GM19324 (cell line): ENCODE measurements around the gene MYLK.
"Not testable (repeated sequence)": the region's sequence is repeated elsewhere in the genome, so short reads cannot be mapped to it uniquely, and the experiment has no call there.

Experiments
- ATAC-seq: cut with Tn5 transposase; IDR thresholded peaks from one replicate; pipeline ENCODE4 v1.9.1; 2021; ENCODE audit warnings: mild to moderate bottlenecking, moderate library complexity; ENCODE audit not compliant: unreplicated experiment, low FRiP score

MYLK gene

DNA sequence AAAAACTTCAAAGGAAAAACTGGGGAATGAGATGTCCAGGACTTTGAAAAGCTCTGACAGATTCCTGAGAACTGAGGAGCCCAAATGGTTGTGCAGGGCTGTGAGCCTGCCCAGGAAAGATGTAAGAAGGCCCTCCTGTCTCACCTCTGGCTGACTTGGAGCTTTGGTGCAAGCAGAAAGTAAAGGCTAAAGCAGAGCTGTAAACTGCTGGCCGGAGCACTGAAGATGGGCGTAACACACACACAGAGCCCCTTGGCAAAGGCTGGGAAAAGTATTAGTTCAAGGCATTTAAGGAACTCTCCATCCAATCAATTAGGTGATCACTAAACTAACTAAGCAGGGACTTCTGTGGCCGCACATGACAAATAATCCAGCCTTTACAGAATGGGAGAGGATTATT lies 155.1 kb downstream of the MYLK start:
- no peak for ATAC-seq

GRCh38 chr3:123728014-123728413 lies 156.1 kb downstream of the MYLK start:
- no peak for ATAC-seq

DNA sequence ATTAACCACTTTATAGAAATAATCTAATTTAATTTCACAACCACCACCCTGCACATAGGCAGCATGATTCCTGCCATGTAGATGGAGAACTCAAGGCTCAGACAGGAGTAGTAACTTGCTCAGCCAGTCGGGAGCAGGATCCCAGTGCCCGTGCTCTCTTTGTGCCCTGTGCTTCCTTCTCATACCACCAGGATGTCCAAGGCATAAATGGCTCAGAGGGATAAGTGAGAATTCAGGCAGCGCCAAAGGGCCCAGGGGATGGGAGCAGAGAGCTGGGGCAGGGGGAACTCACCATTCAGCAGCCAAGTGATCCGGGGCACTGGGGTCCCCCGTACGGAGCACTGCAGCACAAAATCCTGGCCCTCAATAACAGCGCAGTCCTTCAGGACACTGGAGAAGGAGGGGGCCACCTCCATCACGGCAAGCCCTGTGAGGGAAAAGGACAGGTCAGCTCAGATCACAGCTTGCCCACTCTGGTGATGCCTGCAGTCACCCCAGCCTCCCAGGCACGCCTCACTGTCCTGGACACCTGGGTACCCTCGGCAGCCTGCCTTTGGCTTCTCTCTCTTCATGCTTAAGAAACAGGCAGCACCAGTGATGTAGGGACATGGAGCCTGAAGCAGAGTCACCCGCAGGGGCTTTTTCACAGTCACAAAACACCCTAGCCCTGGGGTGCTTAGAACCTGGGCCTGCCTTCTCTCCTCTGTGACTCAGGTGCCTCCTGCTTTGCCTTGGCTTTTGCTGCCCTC lies 158.3 kb downstream of the MYLK start:
- no peak for ATAC-seq

- no peak for ATAC-seq
These were observed 159.8 kb downstream of the MYLK start for GRCh38 chr3:123724306-123724705.

DNA sequence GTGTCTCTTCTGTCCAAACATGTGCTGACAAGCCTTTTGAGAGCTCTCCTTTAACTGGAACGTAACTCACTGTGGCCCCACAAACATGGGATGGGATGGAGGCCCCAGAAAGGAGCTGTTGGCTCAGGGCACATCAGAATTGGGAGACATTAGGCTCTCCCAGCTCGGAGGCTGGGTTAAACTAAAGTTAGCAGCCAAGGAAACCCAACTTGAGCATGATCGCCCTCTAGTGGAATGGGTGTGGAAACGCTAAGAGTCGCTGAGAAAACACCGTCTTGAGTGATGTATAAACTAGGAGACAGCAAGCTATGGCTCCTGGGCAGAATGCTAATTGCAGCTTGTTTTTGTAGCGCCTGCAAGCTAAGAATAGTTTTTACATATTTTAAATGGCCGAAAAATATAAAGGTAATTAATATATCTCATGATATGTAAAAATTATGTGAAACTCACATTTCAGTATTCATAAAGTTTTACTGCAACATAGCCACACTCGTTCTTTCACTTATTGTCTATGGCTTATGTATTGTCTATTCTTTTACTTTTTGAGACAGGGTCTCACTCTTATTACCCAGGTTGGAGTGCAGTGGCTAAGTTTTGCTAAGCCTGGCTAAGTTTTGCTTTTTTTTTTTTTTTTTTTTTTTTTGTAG lies 160.5 kb downstream of the MYLK start:
- no peak for ATAC-seq

GRCh38 chr3:123723070-123723469 lies 161.1 kb downstream of the MYLK start:
- ATAC-seq: no peak

GRCh38 chr3:123722456-123722855 lies 161.7 kb downstream of the MYLK start:
- ATAC-seq: no peak

- ATAC-seq: no peak
These were observed 162.1 kb downstream of the MYLK start for GRCh38 chr3:123722021-123722420.

GRCh38 chr3:123721095-123721689 lies 162.9 kb downstream of the MYLK start:
- not testable (repeated sequence) for ATAC-seq

DNA sequence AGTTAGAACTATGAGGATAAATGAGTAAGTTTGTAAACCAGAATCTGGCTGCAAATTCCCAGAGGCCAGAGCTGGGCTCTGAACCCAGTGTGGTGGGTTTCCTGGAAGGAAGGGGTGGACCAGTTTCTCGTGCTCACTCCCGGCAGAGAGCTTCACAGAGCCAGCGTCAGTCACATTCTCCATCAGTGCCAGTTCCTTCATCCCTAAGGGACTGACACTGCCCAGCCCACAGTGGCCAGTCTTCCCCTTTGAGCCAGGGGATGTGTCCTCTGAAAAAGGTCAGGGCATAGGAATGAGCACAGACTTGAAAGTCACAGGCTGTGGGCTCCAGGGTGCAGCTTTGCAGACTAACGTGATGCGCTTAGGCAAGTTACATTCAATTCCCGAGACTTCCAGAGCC lies 163.5 kb downstream of the MYLK start:
- no peak for ATAC-seq

DNA sequence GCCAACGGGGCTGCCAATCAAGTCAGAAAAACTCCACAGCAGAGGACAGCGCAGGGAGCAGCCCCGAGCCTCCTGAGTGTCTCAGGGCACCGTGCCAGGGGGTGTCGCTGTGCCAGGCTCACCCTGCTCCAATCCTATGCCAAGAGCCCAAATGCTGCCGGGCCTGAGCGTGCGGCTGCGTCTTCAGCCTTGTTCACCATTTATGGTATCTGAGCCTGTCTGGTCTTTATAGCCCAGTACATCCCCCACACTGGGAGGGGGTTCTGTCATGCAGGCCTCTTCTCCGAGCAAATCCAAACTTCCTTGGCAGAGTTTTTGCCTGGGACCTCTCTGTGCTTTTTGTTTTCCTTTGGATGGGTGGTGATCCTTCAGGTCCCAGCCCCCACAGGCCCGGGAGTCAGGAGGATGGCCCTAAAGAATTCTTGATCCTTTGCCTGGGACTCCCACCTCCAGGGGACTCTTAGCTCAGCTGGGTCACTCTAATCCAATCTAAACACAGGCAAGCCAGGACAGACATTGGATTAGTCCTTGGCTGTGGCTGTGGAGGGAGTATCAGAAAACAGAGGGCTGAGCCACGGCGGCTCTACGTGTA lies 164.2 kb downstream of the MYLK start:
- ATAC-seq: no peak

GRCh38 chr3:123719061-123719756 lies 164.9 kb downstream of the MYLK start:
- not testable (repeated sequence) for ATAC-seq

DNA sequence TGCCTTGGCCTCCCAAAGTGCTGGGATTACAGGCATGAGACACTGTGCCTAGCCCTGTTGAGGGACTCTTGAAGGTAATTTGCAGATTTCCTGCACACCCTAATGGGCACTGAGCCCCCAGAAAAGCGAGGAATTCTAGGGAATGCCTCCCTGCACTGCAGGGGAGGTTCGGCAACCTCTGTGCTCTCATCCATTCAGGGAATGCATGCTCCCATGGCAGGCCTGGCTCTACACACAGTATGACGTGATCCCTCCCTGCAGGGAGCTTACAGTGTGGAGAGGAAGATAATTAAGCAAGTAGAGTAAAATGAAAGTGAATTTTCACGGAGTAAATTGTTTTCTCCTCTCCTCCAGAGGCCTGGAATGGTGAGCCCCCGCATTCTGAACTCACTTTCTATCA lies 166.0 kb downstream of the MYLK start:
- ATAC-seq: no peak

GRCh38 chr3:123717451-123717850 lies 166.7 kb downstream of the MYLK start:
- not testable (repeated sequence) for ATAC-seq

GRCh38 chr3:123716411-123716810 lies 167.7 kb downstream of the MYLK start:
- ATAC-seq: no peak

- no peak for ATAC-seq
These were observed 170.9 kb downstream of the MYLK start for GRCh38 chr3:123713211-123713610.

GRCh38 chr3:123712077-123712860 lies 171.9 kb downstream of the MYLK start:
- ATAC-seq: no peak

GRCh38 chr3:123711356-123711755 lies 172.8 kb downstream of the MYLK start:
- ATAC-seq: no peak

DNA sequence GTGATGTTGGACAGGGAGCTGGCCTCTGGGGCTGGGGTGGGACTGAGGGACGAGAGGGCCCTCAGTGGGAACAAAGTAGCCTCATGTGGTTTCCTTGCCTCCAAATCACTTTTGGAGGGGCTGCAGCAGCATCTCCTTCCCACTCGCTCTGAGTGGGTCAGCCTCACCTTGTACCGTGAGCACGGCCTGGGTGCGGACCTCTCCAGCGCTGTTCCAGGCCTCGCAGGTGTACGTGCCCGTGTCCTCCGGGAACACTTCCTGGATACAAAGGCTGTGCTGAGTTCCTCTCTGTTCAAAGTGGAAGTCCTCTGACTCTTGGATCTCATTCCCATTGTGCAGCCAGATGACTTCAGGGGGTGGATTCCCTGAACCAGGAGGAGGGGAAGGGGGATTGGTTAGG lies 175.6 kb downstream of the MYLK start:
- ATAC-seq: no peak

- not testable (repeated sequence) for ATAC-seq
These were observed 176.5 kb downstream of the MYLK start for GRCh38 chr3:123707641-123708040.
